H9 (cell line): Measurements from ENCODE around the gene SOCS1. TPM values are rescaled to one million over a fixed set of nuclear protein-coding genes. Genes with fewer than 3 reads are reported as not detected.

Experiments
- DNase-seq: peaks from one replicate; pipeline ENCODE4 v3.0.0-alpha.2; 2017
- H2AFZ ChIP-seq: one replicate; pipeline ENCODE4 v1.6.1; 2013; ENCODE audit warnings: mild to moderate bottlenecking, low read length, control low read depth, moderate library complexity
- H2AK5ac ChIP-seq: 2 replicates; pipeline ENCODE4 v1.6.1; 2013; ENCODE audit warnings: low read length, control low read depth, mixed read lengths; ENCODE audit not compliant: insufficient read length
- H2BK120ac ChIP-seq: one replicate; pipeline ENCODE4 v1.6.1; 2013; ENCODE audit warnings: low read depth, mild to moderate bottlenecking, low read length, control low read depth, inconsistent platforms; ENCODE audit not compliant: poor library complexity, severe bottlenecking
- H2BK12ac ChIP-seq: 2 replicates; pipeline ENCODE4 v1.6.1; 2013; ENCODE audit warnings: low read length, control low read depth, mixed read lengths, low read depth; ENCODE audit not compliant: insufficient read length
- H2BK15ac ChIP-seq: 2 replicates; pipeline ENCODE4 v1.6.1; 2013; ENCODE audit warnings: low read depth, low read length, control low read depth
- H2BK20ac ChIP-seq: one replicate; pipeline ENCODE4 v1.6.1; 2013; ENCODE audit warnings: low read depth, mild to moderate bottlenecking, low read length, control low read depth, inconsistent platforms; ENCODE audit not compliant: poor library complexity, severe bottlenecking
- H2BK5ac ChIP-seq: 2 replicates; pipeline ENCODE4 v1.6.1; 2013; ENCODE audit warnings: low read length, control low read depth, mixed read lengths; ENCODE audit not compliant: insufficient read length
- H3K14ac ChIP-seq: 2 replicates; pipeline ENCODE4 v1.6.1; 2013; ENCODE audit warnings: low read length, control low read depth; ENCODE audit not compliant: insufficient read depth
- H3K18ac ChIP-seq: 2 replicates; pipeline ENCODE4 v1.6.1; 2013; ENCODE audit warnings: low read depth, mild to moderate bottlenecking, mixed read lengths, low read length, control low read depth; ENCODE audit not compliant: insufficient read length
- H3K23ac ChIP-seq: 2 replicates; pipeline ENCODE4 v1.6.1; 2013; ENCODE audit warnings: low read length, control low read depth, mixed read lengths, low read depth; ENCODE audit not compliant: insufficient read length
- H3K23me2 ChIP-seq: 2 replicates; pipeline ENCODE4 v1.6.1; 2013; ENCODE audit warnings: low read depth, mild to moderate bottlenecking, mixed read lengths, low read length, control low read depth; ENCODE audit not compliant: insufficient read length, poor library complexity, severe bottlenecking
- H3K27ac ChIP-seq: 2 replicates; pipeline ENCODE4 v1.5.1; 2013; ENCODE audit warnings: low read length, control low read depth, mixed read lengths, low read depth; ENCODE audit not compliant: insufficient read length
- H3K27me3 ChIP-seq: 2 replicates; pipeline ENCODE4 v1.6.1; 2013; ENCODE audit warnings: low read length, control low read depth, inconsistent platforms; ENCODE audit not compliant: insufficient read depth
- H3K4ac ChIP-seq: 2 replicates; pipeline ENCODE4 v1.6.1; 2013; ENCODE audit warnings: low read depth, mild to moderate bottlenecking, control low read depth, inconsistent platforms, low read length, moderate library complexity
- H3K4me1 ChIP-seq: 2 replicates; pipeline ENCODE4 v1.6.1; 2013; ENCODE audit warnings: low read length, control low read depth, inconsistent platforms; ENCODE audit not compliant: insufficient read depth
- H3K4me2 ChIP-seq: 2 replicates; pipeline ENCODE4 v1.6.1; 2013; ENCODE audit warnings: low read length, control low read depth, mixed read lengths; ENCODE audit not compliant: insufficient read length, insufficient read depth
- H3K56ac ChIP-seq: 2 replicates; pipeline ENCODE4 v1.6.1; 2013; ENCODE audit warnings: low read depth, mild to moderate bottlenecking, mixed read lengths, low read length, control low read depth; ENCODE audit not compliant: insufficient read length
- H3K79me1 ChIP-seq: 2 replicates; pipeline ENCODE4 v1.6.1; 2013; ENCODE audit warnings: low read depth, mild to moderate bottlenecking, moderate library complexity, low read length, control low read depth, inconsistent platforms; ENCODE audit not compliant: insufficient read depth, poor library complexity, severe bottlenecking
- H3K79me2 ChIP-seq: 2 replicates; pipeline ENCODE4 v1.6.1; 2013; ENCODE audit warnings: low read length, control low read depth, inconsistent platforms; ENCODE audit not compliant: insufficient read depth
- H3K9ac ChIP-seq: 2 replicates; pipeline ENCODE4 v1.6.1; 2013; ENCODE audit warnings: low read length, control low read depth, mixed read lengths; ENCODE audit not compliant: insufficient read length; ENCODE audit errors: extremely low read depth
- H3K9me3 ChIP-seq: one replicate; pipeline ENCODE4 v1.6.1; 2013; ENCODE audit warnings: low read depth, low read length, inconsistent platforms; ENCODE audit not compliant: control insufficient read depth
- H3T11ph ChIP-seq: one replicate; pipeline ENCODE4 v1.6.1; 2013; ENCODE audit warnings: mild to moderate bottlenecking, low read length, control low read depth, inconsistent platforms
- H4K20me1 ChIP-seq: one replicate; pipeline ENCODE4 v1.6.1; 2013; ENCODE audit not compliant: control insufficient read depth, insufficient read length, insufficient read depth
- H4K5ac ChIP-seq: 2 replicates; pipeline ENCODE4 v1.6.1; 2013; ENCODE audit warnings: low read depth, mild to moderate bottlenecking, mixed read lengths, low read length, control low read depth; ENCODE audit not compliant: insufficient read length
- H4K8ac ChIP-seq: replicated peaks from 2 replicates; pipeline ENCODE4 v1.6.1; 2013; ENCODE audit warnings: low read length, control low read depth, mixed read lengths, low read depth; ENCODE audit not compliant: insufficient read length
- H4K91ac ChIP-seq: 2 replicates; pipeline ENCODE4 v1.6.1; 2013; ENCODE audit warnings: low read depth, mild to moderate bottlenecking, moderate library complexity, mixed read lengths, low read length, control low read depth; ENCODE audit not compliant: insufficient read length
- H3K27ac Mint-ChIP-seq, 3 experiments: 2 replicates in 2 of 3; 3 replicates in 1 of 3; pipeline ENCODE4 v1.8.0; 2020 to 2021; ENCODE audit warnings: mixed read lengths in 3 of 3, mild to moderate bottlenecking in 1 of 3, moderate library complexity in 1 of 3
- H3K27me3 Mint-ChIP-seq: 2 replicates; pipeline ENCODE4 v1.8.0; 2021; ENCODE audit warnings: low read depth, mild to moderate bottlenecking, moderate library complexity, mixed read lengths
- H3K36me3 Mint-ChIP-seq, 3 experiments: 2 replicates in 2 of 3; 3 replicates in 1 of 3; pipeline ENCODE4 v1.8.0; 2020 to 2021; ENCODE audit warnings: low read depth in 3 of 3, mixed read lengths in 3 of 3; ENCODE audit not compliant: insufficient read depth in 1 of 3
- H3K4me1 Mint-ChIP-seq, 2 experiments: 2 replicates each; pipeline ENCODE4 v1.8.0; 2020; ENCODE audit warnings: mixed read lengths in 2 of 2
- H3K4me3 Mint-ChIP-seq, 2 experiments: 2 replicates in 1 of 2; 3 replicates in 1 of 2; pipeline ENCODE4 v1.8.0; 2020 to 2021; ENCODE audit warnings: mild to moderate bottlenecking in 2 of 2, mixed read lengths in 2 of 2, moderate library complexity in 1 of 2
- H3K9me3 Mint-ChIP-seq, 2 experiments: 2 replicates in 1 of 2; 3 replicates in 1 of 2; pipeline ENCODE4 v1.8.0; 2020; ENCODE audit warnings: mild to moderate bottlenecking in 2 of 2, mixed read lengths in 2 of 2, moderate library complexity in 1 of 2
- CTCF ChIP-seq: fragments of 200-600 bp; sonication (generic); conservative IDR thresholded peaks from 3 replicates; pipeline ENCODE4 v1.8.0; 2021; ENCODE audit warnings: antibody characterized with exemption, mild to moderate bottlenecking
- WGBS: extraction: QIAGEN DNeasy Blood & Tissue Kit; methylation state at CpG from one replicate; pipeline ENCODE4 v1.1.7; 2013; ENCODE audit warnings: missing lambda C conversion rate, low lambda C conversion rate, mixed read lengths; ENCODE audit not compliant: insufficient read length; ENCODE audit errors: extremely low coverage; 5-methylcytosine and 5-hydroxymethylcytosine counted together
- total RNA-seq: library from RNA; stranded (reverse); gene quantifications from 2 replicates; pipeline ENCODE4 v1.2.1, GENCODE V29; 2021

SOCS1 gene
- total RNA-seq, 1 experiment from 2014 or later, result 11.0 TPM

GRCh38 chr16:11301645-11302501, 45.9 kb upstream of the SOCS1 start:
- no CpG with 5 or more reads among the region's 4 CpGs for WGBS
- no peaks in the 10 kb centered on the region for H3K27me3 ChIP-seq
- H2AK5ac ChIP-seq, result no peak overlapping the region
- Mint-ChIP-seq H3K36me3 (peaks cover 0 to 1% (median 0%) of the 10 kb centered on the region in 3 experiments; a peak in 1 of 7 replicates), H3K27me3 (no peaks in the 10 kb centered on the region; the same call in 1 of the 2 replicates), H3K9me3 (no peaks in the 10 kb centered on the region; a peak in 1 of 5 replicates), H3K4me3 (no peak overlapping the region), H3K4me1 (peaks cover 11 to 16% of the 10 kb centered on the region in 2 experiments), H3K27ac (peak overlapping the region in 1 of 3 experiments; percentile 68; a peak in 2 of 7 replicates)
- no peak overlapping the region for H2BK12ac ChIP-seq
- no peak overlapping the region for H3K4me2 ChIP-seq
- no peak overlapping the region for H2BK120ac ChIP-seq
- H3K79me1 ChIP-seq, result no peaks in the 10 kb centered on the region
- H3K4ac ChIP-seq, result no peak overlapping the region
- no peak overlapping the region for H4K91ac ChIP-seq
- no peak overlapping the region for H2AFZ ChIP-seq
- no peak overlapping the region for H4K8ac ChIP-seq
- no peak overlapping the region for H2BK5ac ChIP-seq
- H3K18ac ChIP-seq, result no peak overlapping the region
- H3K9me3 ChIP-seq, result no peaks in the 10 kb centered on the region
- H3T11ph ChIP-seq, result no peak overlapping the region
- no peak overlapping the region for H2BK15ac ChIP-seq
- no peak overlapping the region for H3K56ac ChIP-seq
- DNase-seq, result no peak
- H3K9ac ChIP-seq, result no peak overlapping the region
- 0 out of 2 replicates have a peak, but pooled peaks cover 2% of the 10 kb centered on the region for H3K79me2 ChIP-seq
- H4K5ac ChIP-seq, result no peak overlapping the region
- no peak overlapping the region for H3K23ac ChIP-seq
- H2BK20ac ChIP-seq, result no peak overlapping the region
- peaks cover 3% of the 10 kb centered on the region; the same call in 1 of the 2 replicates for H3K4me1 ChIP-seq
- no peak overlapping the region for H3K14ac ChIP-seq
- H3K27ac ChIP-seq, result no peak overlapping the region
- no peak for TF ChIP-seq CTCF
- H4K20me1 ChIP-seq, result no peaks in the 10 kb centered on the region
- H3K23me2 ChIP-seq, result no peaks in the 10 kb centered on the region
